Vagina (tissue), 2 donors: ENCODE measurements around the gene MBOAT7. TPM values are rescaled to one million over a fixed set of nuclear protein-coding genes. Genes with fewer than 3 reads are reported as not detected.

Experiments used
- DNase-seq, 2 donors: peaks; one replicate each; pipeline ENCODE4 v3.0.0-alpha.2; 2017; ENCODE audit errors: extremely low spot score in 2 of 2
- H3K27ac ChIP-seq: fragments of 200-600 bp; sonication (generic); one replicate; pipeline ENCODE4 v1.5.1; 2019
- H3K27me3 ChIP-seq: fragments of 200-600 bp; sonication (generic); one replicate; pipeline ENCODE4 v1.5.1; 2019
- H3K36me3 ChIP-seq, 2 donors: fragments of 200-600 bp; sonication (generic); one replicate each; pipeline ENCODE4 v1.5.1; 2017 to 2019
- H3K4me1 ChIP-seq: fragments of 200-600 bp; sonication (generic); one replicate; pipeline ENCODE4 v1.5.1; 2019
- H3K4me3 ChIP-seq, 2 donors: fragments of 200-600 bp; sonication (generic); 1 replicate in 1 of 2; 2 replicates in 1 of 2; pipeline ENCODE4 v1.5.1; 2016 to 2019
- H3K9me3 ChIP-seq: fragments of 200-600 bp; sonication (generic); one replicate; pipeline ENCODE4 v1.5.1; 2019
- CTCF ChIP-seq, 3 experiments: fragments of 450-650 bp in 2 of 3; fragments of 200-600 bp in 1 of 3; sonication (generic) in 1 of 3; IDR thresholded peaks; one replicate each; pipeline ENCODE4 v1.5.1; 2017 to 2019; ENCODE audit warnings: antibody characterized with exemption in 3 of 3, mild to moderate bottlenecking in 2 of 3, moderate library complexity in 2 of 3
- POLR2A ChIP-seq, 2 donors: fragments of 450-650 bp; IDR thresholded peaks; one replicate each; pipeline ENCODE4 v1.6.1; 2017; ENCODE audit warnings: antibody characterized with exemption in 2 of 2, mild to moderate bottlenecking in 2 of 2, moderate library complexity in 2 of 2
- POLR2AphosphoS5 ChIP-seq, 2 donors: sonication (generic); formaldehyde crosslinking; IDR thresholded peaks; one replicate each; pipeline ENCODE4 v1.9.0; 2017; ENCODE audit warnings: antibody characterized with exemption in 2 of 2, mild to moderate bottlenecking in 2 of 2, low read depth in 1 of 2; ENCODE audit not compliant: insufficient read depth in 1 of 2
- intact Hi-C: fragments of 100-400 bp; cut with DNase I; formaldehyde crosslinking; loops from one replicate; pipeline ENCODE4 v1.15.1; 2023
- total RNA-seq: library from RNA; depleted of rRNA; stranded (reverse); fragments of >200 nt; gene quantifications from one replicate; pipeline ENCODE4 v1.2.3, GENCODE V29; 2016

MBOAT7 gene
- total RNA-seq, 1 donor from 2014 or later: 76.6 TPM

- Histone ChIP-seq H3K4me3 (peak overlapping the region; percentile 47), H3K27ac (peak overlapping the region; percentile 29), H3K27me3 (no peaks in the 10 kb centered on the region), H3K4me1 (peaks cover 45% of the 10 kb centered on the region), H3K36me3 (no peaks in the 10 kb centered on the region), H3K9me3 (no peaks in the 10 kb centered on the region)
- peak in 1 of 2 donors; percentile 91 for DNase-seq
- intact Hi-C loops: no loop called here
- no peak for TF ChIP-seq POLR2A (IDR thresholded peaks at IDR 0.05)
- no peak for TF ChIP-seq POLR2AphosphoS5 (IDR thresholded peaks at IDR 0.05; ENCODE audit: insufficient read depth in 1 of 2, low read depth in 1 of 2)
- no peak for TF ChIP-seq CTCF (IDR thresholded peaks at IDR 0.05)
Observed at GRCh38 chr19:54136086-54136863, 53.1 kb downstream of the MBOAT7 start.

GRCh38 chr19:54133957-54134590 is 55.3 kb downstream of the MBOAT7 start:
- H3K36me3 ChIP-seq: peaks cover 0 to 9% of the 10 kb centered on the region in 2 donors
- no peak for TF ChIP-seq POLR2AphosphoS5 (IDR thresholded peaks at IDR 0.05; ENCODE audit: insufficient read depth in 1 of 2, low read depth in 1 of 2)
- TF ChIP-seq CTCF (IDR thresholded peaks at IDR 0.05): no peak
- no peak for TF ChIP-seq POLR2A (IDR thresholded peaks at IDR 0.05)
- DNase-seq: no peak
- no peak overlapping the region for H3K4me3 ChIP-seq
- H3K27ac ChIP-seq: no peak overlapping the region
- H3K4me1 ChIP-seq: peaks cover 23% of the 10 kb centered on the region
- intact Hi-C loops: no loop called here
- H3K9me3 ChIP-seq: no peaks in the 10 kb centered on the region
- H3K27me3 ChIP-seq: no peaks in the 10 kb centered on the region

- H3K36me3 ChIP-seq: peaks cover 0 to 16% of the 10 kb centered on the region in 2 donors
- TF ChIP-seq POLR2A (IDR thresholded peaks at IDR 0.05) (no peak), CTCF (IDR thresholded peaks at IDR 0.05) (no peak), POLR2AphosphoS5 (IDR thresholded peaks at IDR 0.05; ENCODE audit: insufficient read depth in 1 of 2, low read depth in 1 of 2) (no peak)
- H3K4me1 ChIP-seq: peaks cover 16% of the 10 kb centered on the region
- H3K4me3 ChIP-seq: no peak overlapping the region
- DNase-seq: peak in 1 of 2 donors; percentile 100
- no peak overlapping the region for H3K27ac ChIP-seq
- intact Hi-C loops: no loop called here
- H3K9me3 ChIP-seq: no peaks in the 10 kb centered on the region
- H3K27me3 ChIP-seq: no peaks in the 10 kb centered on the region
Observed at GRCh38 chr19:54133312-54133956, 55.9 kb downstream of the MBOAT7 start.

- Histone ChIP-seq H3K27me3 (no peaks in the 10 kb centered on the region), H3K36me3 (peaks cover 0 to 54% of the 10 kb centered on the region in 2 donors), H3K27ac (no peak overlapping the region), H3K4me3 (no peak overlapping the region), H3K9me3 (no peaks in the 10 kb centered on the region), H3K4me1 (no peaks in the 10 kb centered on the region)
- intact Hi-C loops: no loop called here
- TF ChIP-seq POLR2A (IDR thresholded peaks at IDR 0.05): no peak
- no peak for TF ChIP-seq CTCF (IDR thresholded peaks at IDR 0.05)
- TF ChIP-seq POLR2AphosphoS5 (IDR thresholded peaks at IDR 0.05; ENCODE audit: insufficient read depth in 1 of 2, low read depth in 1 of 2): no peak
- DNase-seq: no peak
Observed at GRCh38 chr19:54129617-54129996, 59.8 kb downstream of the MBOAT7 start.
